ENCODE data around the gene VAV2.

VAV2 gene

GRCh38 chr9:133735415-133735775 is 256.7 kb downstream of the VAV2 start:
- TF ChIP-seq CTCF (IDR thresholded peaks at IDR 0.05; ENCODE audit: insufficient read depth, missing control alignments) = no peak
- DNase-seq (ENCODE audit: insufficient read length, low spot score) (no peak), FAIRE-seq (no peak)

GRCh38 chr9:133734590-133735414 is 257.3 kb downstream of the VAV2 start:
- no peak for TF ChIP-seq CTCF (IDR thresholded peaks at IDR 0.05; ENCODE audit: insufficient read depth, missing control alignments)
- no peak for DNase-seq (ENCODE audit: insufficient read length, low spot score)
- FAIRE-seq = no peak

GRCh38 chr9:133733796-133734533 is 258.2 kb downstream of the VAV2 start:
- DNase-seq (ENCODE audit: insufficient read length, low spot score) (no peak), FAIRE-seq (no peak)
- no peak for TF ChIP-seq CTCF (IDR thresholded peaks at IDR 0.05; ENCODE audit: insufficient read depth, missing control alignments)

GRCh38 chr9:133733421-133733795 is 258.7 kb downstream of the VAV2 start:
- FAIRE-seq (no peak), DNase-seq (ENCODE audit: insufficient read length, low spot score) (no peak)
- no peak for TF ChIP-seq CTCF (IDR thresholded peaks at IDR 0.05; ENCODE audit: insufficient read depth, missing control alignments)

GRCh38 chr9:133732639-133733408 is 259.3 kb downstream of the VAV2 start:
- no peak for TF ChIP-seq CTCF (IDR thresholded peaks at IDR 0.05; ENCODE audit: insufficient read depth, missing control alignments)
- FAIRE-seq = no peak
- DNase-seq (ENCODE audit: insufficient read length, low spot score) = no peak

GRCh38 chr9:133731876-133732638 is 260.1 kb downstream of the VAV2 start:
- DNase-seq (ENCODE audit: insufficient read length, low spot score) (peak; percentile 96), FAIRE-seq (no peak)
- no peak for TF ChIP-seq CTCF (IDR thresholded peaks at IDR 0.05; ENCODE audit: insufficient read depth, missing control alignments)

Measured in D721Med (cell line).